Activated CD4-positive, alpha-beta T cell treated with anti-CD3 and anti-CD28 coated beads, Interleukin-2, amount 50 U/mL, for 48 hours (primary cell): Measurements from ENCODE around the gene CELF6.
"Not testable (repeated sequence)": the region's sequence is repeated elsewhere in the genome, so short reads cannot be mapped to it uniquely, and the experiment has no call there.

Experiments used
- DNase-seq, 2 experiments: peaks; one replicate each; pipeline ENCODE4 v3.0.0-alpha.2; 2020

Gene CELF6

DNA sequence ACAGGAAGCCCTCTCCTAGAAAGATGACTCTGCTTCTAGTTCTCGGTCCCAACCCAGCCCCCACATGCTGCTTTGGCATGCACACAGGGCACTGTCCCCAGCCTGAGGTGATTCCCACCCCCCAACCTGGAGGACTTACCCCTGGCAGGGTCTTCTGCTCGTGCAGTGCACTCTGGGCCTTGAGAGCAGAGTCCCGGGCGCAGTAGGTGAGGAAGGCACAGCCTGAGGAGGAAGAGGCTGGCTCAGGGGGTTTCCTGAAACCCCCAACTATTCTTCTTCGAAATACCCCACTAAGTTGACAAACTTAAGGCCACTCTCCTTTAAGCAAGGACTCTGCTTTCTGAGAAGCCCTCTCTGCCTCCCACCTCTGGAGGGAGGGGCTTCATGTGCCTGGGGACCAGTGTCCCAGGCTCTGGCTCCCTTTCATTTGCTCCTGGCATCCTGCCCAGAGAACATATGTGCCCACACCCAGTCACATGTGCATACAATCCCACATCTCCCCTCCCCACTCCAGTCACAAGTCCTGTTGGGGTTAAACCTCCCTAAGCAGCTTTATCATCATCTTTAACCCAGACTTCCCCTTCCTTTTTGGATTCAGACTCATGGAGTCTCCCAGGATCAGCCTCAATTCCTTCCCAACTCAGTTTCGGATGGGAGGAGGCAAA, 4.1 kb downstream of the CELF6 start:
- DNase-seq: no peak

DNA sequence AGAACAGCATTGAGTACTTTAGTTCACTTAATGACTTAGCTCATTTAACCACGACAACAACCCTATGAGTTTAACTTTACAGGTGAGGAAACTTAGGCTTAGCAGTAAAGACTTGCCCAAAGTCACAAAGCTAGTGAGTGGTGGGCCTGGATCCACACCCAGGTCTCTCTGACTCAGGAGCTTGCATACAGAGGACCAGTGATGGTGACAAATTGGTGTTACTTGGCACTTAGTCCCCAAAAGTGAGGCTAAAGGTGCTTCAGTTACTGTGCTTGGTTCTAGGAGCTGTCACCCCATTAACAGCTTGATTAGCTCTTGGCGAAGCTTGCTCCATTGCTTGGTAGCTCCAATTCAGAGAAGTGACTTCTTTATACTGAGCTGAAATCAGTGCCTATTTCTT, 6.1 kb downstream of the CELF6 start:
- no peak for DNase-seq

DNA sequence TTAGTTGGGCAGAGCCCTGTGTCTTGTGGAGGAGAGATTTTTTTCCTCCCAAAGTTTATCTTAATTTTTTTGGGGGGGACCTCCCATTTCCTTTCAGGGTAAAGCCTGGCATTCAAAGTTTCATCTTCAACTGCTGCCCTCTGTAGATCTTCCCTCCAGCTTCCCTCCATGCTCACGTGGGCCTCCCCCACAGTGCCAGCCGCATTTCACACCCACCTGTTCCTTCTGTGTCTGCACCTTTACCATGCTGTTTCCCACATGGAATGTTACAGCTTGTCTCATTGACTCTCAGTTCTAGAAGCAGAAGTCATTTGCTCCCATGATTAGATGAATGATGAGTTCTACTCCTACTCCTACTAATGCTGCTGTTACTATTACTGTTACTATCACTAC, 6.5 kb downstream of the CELF6 start:
- no peak for DNase-seq

GRCh38 chr15:72312605-72313447, 7.1 kb downstream of the CELF6 start:
- DNase-seq: peak; percentile 59 to 66

DNA sequence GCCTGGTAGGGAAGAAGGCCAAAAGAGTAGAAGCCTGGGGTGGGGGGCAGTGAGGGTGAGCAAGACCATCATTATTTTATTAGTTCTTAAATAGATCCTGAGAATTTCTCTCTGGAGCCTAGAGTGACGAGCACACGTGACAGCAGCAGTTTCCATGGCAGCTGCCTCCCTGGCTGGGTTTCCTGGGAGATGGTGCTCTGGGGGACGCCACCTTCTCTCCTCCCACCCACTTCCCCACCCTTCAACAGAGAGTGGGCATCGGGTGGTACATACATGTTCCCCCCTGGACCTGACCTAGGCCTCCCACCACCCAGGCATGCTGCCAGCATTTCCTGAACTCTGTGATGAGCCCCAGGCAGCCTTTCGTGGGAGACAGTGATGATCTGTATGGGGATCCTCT, 12.9 kb downstream of the CELF6 start:
- DNase-seq: no peak

DNA sequence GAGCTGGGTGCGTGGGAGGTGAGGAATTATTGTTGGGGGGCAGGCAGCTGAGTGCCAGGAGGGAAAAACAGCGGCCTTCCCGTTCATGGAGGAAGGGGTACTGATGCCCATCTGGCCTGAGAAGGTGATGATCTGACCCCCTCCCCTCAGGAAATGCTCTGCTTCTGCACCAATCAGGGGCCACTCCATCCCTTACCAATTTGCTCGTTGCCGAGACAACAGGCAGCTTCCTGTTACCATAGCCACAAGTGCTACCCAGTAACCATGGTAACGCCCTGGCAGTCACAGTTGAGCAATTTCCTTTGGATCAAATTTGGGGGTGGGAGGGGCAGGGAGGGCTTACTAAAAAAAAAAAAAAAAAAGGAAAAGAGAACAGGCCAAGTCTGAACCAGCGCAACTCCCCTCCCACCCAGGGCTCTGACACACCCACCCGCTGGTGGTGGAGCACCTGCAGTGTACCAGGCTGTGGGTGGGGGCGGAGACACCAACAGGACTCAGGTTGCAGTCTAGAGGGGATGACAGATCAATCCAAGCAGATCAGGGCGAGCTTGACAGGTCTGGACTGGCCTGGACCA, 13.7 kb downstream of the CELF6 start:
- DNase-seq: peak in 1 of 2 experiments; percentile 14

DNA sequence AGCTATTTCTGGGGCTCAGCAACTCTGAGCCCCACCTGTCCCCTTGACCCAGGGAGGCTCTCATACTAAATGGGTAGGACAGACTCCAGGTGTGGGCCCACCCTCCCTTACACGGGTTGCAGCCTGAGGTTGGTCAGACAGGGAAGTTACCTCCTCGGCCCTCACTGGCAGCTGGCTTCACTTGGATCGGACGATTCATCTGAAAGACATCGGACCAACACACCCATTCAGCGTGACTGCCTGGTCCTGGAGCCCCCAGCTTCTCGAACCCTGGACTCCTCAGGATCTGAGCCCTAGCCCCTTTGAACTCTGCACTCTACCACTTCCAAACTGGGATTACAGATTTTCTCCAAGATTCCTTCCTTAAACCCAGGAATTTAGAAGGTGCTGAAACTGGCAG, 15.4 kb downstream of the CELF6 start:
- no peak for DNase-seq

GRCh38 chr15:72302955-72303354, 17.0 kb downstream of the CELF6 start:
- DNase-seq: no peak

- no peak for DNase-seq
These were observed 30.2 kb downstream of the CELF6 start for GRCh38 chr15:72289597-72290325.

- DNase-seq: no peak
These were observed 31.0 kb downstream of the CELF6 start for GRCh38 chr15:72288796-72289596.

GRCh38 chr15:72285927-72286516, 33.9 kb downstream of the CELF6 start:
- DNase-seq: peak; percentile 43 to 59

DNA sequence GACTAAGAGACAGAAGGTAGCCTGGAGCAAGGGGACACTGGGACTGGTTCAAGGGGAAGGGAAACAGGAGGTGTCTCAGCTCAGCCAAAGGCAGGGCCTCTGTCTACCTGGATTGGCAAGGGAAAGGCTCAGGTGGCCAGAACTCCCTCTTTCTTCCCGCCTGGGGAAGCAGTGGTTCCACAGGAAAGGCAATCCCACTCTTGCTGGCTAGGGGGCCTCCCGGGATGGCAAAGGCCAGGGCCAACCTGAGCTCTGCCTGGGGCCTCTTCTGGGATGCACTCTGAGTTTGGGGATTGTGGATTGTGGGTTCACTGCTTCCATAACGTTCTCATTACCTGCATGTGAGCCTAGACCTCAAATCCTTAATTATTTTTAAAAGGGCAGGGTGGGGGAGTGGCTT, 34.6 kb downstream of the CELF6 start:
- DNase-seq: no peak

DNA sequence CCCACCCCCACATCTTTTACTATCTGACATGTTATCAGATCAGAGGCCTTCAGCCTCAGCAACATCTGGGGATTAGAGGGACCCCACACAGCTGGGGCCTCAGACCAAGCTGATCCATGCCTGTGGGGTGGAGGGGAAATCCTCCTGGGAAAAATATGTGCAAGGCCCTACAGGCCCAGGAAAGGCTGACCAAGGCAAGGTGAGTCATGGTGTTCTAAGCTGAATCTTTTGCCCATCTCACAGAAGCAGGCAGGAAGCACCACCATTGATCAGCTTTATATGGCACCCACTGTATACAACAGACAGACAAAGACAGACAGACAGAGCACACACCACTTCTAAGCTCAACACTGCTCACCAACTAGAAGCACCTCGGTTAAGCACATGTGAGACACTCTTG, 35.2 kb downstream of the CELF6 start:
- no peak for DNase-seq

DNA sequence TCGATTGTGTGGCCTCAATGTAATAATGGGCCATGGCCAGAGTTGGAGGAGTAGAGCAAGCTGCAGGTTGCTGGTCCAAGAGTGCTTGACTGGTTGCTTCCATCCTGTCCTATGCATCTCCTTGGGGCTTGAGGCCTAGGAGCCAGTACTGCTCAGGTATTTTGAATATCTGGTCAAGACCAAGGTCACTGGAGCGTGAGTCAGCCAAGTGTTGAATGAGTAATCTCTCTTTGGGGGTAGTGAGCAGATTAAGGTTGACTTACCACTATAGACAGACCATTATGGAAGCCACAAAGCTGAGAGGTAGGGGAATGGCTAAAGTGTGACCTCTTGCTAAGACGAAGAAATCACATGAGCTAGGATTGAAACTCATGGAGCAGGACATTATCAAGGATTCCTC, 38.2 kb downstream of the CELF6 start:
- no peak for DNase-seq

DNA sequence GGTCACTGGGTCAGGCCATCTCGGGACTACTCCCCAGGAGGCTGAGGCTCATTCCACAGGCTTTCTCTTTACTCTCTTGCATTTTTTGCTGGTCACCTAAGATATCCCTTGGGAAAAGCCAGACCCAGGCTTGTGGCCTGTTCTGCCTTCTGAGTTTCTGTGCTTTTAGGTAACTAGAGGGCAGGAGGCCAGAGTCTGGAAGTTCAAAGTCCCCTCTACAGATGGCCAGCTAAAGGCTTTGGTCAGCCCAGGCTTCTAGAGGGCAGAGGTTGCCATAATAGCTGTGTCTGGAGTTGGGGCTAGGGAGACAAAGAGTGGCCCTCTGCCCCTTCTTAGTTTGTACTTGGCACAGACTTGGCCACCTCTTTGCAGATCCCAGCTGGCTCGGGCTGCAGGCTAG, 39.2 kb downstream of the CELF6 start:
- no peak for DNase-seq

- no peak for DNase-seq
These were observed 41.2 kb downstream of the CELF6 start for GRCh38 chr15:72278737-72279136.

- DNase-seq: no peak
These were observed 43.6 kb downstream of the CELF6 start for GRCh38 chr15:72276326-72276700.

- not testable (repeated sequence) for DNase-seq
These were observed 44.2 kb downstream of the CELF6 start for GRCh38 chr15:72275635-72276325.

DNA sequence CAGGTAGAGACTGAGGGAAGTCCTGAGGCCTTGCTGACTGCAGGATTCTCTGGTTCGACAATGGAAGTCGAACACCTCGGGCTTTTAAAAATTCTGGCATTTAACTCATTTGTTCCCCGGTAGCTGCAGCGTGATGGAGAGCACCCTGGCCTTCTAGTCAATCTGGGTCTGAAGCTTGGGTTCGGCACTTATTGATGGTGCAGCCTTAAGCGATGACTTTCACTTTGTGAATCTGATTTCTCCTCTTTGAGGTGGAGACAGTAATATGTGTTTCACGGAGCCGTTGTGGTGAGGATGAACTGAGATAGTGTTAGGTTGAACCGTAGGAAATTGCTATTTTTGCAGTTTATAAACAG, 47.0 kb downstream of the CELF6 start:
- DNase-seq: no peak

DNA sequence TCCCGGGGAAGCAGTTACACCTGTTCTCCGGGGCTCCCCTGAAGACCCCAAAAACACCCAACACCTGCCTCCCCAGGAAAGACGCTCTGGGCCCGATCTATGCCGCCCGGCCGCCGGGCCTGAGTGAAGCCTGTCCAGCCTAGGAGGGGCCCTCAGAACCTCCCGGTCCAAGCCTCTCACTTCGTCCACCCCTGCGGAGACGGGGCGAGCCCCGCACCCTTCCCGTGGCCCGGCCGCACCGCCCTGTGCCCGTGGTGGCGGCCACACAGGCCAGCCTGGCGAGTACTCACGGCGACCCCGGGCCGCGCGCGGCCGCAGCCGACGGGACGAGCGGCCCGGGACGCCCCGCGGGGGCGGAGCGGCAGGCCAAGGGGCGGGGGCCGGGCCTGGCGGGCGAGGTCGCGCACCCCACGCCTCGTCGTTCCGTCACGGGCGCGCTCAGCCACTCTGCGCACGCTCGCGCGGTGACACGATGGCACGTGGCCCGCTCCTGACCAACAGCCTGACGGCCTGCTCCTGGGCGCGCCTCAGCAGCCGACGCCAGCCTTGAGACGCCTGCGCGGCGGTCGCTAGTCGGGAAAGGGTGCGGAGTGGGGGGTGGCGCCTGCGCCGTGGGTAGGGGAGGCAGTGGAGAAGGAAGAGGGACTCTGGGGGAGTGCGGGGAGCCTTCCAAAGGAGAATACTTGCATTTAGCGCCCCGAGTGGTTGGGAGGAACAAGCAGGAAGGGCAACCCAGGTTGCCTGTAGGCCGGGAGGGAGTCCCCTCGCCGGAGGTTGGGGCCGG, 47.6 kb downstream of the CELF6 start, which contains the start of gene PARP6:
Gene PARP6 (minus strand): TSS at position 342 of the 784 bp plus-strand sequence. CDS start 5,077 bp downstream, outside the sequence.
- DNase-seq: peak; percentile 98

DNA sequence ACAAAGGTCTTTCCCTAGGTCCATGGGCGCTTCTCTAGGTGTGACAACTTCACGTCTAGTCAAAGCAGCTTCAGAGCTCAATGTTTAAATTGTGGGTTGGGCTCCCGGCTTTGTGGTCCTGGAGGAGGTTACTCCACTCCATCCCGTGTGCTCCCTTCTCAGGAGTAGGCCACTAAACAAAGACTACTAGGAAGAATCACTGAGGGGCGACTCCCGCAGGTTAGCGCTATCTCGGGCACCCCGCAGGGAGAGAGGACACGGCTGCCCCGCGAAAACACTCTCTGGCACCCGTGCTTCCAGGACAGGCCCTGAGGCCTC, 48.1 kb downstream of the CELF6 start:
- peak in 1 of 2 experiments; percentile 34 for DNase-seq
